GM12872 (cell line): ENCODE data around the gene HCRTR2.

Experiments
- CTCF ChIP-seq: IDR thresholded peaks from 3 replicates; pipeline ENCODE4 v1.5.1; 2011; ENCODE audit warnings: low read depth, mild to moderate bottlenecking, low read length, moderate library complexity; ENCODE audit not compliant: insufficient read depth

HCRTR2 gene

GRCh38 chr6:55198715-55199114, 24.4 kb downstream of the HCRTR2 start:
- no peak for TF ChIP-seq CTCF

GRCh38 chr6:55199239-55199638, 24.9 kb downstream of the HCRTR2 start:
- TF ChIP-seq CTCF = no peak

- TF ChIP-seq CTCF = no peak
These were observed 34.5 kb downstream of the HCRTR2 start for GRCh38 chr6:55208478-55209458.

- TF ChIP-seq CTCF = no peak
These were observed 36.6 kb downstream of the HCRTR2 start for GRCh38 chr6:55210952-55211351.

GRCh38 chr6:55212156-55212555, 37.8 kb downstream of the HCRTR2 start:
- no peak for TF ChIP-seq CTCF

GRCh38 chr6:55220961-55221360, 46.6 kb downstream of the HCRTR2 start:
- TF ChIP-seq CTCF = no peak

GRCh38 chr6:55227862-55228261, 53.5 kb downstream of the HCRTR2 start:
- no peak for TF ChIP-seq CTCF
